Measurements from ENCODE around the gene ALDOA. TPM values are rescaled to one million over a fixed set of nuclear protein-coding genes. Genes with fewer than 3 reads are reported as not detected.

The ALDOA gene
- total and polyA plus RNA-seq, 10 of the 15 experiments (the other 5 are each of a cell fraction or from before 2014, with no cell fraction given), result 218 to 2,339 (median 1,095) TPM

DNA sequence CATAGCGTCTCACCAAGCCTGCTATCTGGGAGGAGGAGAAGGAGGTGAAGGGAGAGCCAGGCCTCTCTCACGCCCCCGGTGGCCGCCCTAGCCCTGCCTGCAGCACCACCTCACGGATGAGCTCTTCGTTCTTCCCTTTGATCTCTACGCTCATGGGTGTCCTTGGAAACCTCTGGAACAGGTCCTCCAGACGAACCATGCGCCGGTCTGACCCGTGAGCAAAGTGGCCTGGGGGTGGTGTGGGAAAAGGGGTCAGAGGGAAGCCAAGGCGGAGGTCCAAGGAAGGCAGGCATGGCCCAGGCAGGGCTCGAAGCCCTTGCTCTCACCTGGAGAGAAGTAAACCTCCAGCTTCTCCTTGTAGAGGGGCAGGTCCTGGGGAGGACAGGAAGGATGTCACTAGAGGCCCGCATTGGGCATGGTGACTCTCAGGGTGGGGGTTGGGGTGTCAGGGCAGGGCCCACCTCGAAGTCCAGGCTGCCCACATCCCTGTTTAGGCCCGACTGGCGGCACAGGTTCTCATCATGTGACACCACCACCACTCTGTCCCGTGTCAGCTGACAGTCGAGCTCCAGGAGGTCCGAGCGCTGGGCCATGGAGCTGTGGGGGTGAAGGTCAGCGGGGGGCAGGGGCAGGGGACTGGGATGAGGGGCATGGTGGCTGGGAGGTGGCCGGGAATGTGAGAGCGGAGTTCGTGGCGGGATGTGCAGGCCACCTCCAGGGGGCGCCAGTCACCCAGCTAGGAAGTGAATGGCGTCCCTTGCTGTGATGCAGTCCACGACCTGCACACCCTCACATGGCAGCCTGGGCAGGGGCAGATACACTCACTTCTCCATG is 46.9 kb downstream of the ALDOA start (continued):
- TF ChIP-seq MLLT1 (IDR thresholded peaks at IDR 0.05) (no peak), MXI1 (IDR thresholded peaks at IDR 0.05; ENCODE audit: low read depth, low read length) (no peak), EED (IDR thresholded peaks at IDR 0.05; ENCODE audit: low read depth) (peak; percentile 34; the same call in 1 of the 2 replicates), ZNF622 (IDR thresholded peaks at IDR 0.05) (no peak), ZBTB33 (IDR thresholded peaks at IDR 0.05) (peak; percentile 97), CREM (IDR thresholded peaks at IDR 0.05; ENCODE audit: low read depth) (no peak), IRF4 (IDR thresholded peaks at IDR 0.05; ENCODE audit: low read depth, low read length) (no peak), ZBED1 (IDR thresholded peaks at IDR 0.05; ENCODE audit: borderline replicate concordance) (no peak), HDGF (IDR thresholded peaks at IDR 0.05) (no peak), RAD51 (IDR thresholded peaks at IDR 0.05) (no peak), EP300 (IDR thresholded peaks at IDR 0.05; ENCODE audit: borderline replicate concordance in 1 of 2, control insufficient read depth in 1 of 2, low read depth in 2 of 2, low read length in 2 of 2) (no peak), FOXM1 (IDR thresholded peaks at IDR 0.05; ENCODE audit: low read depth, low read length) (no peak), TARDBP (IDR thresholded peaks at IDR 0.05; ENCODE audit: borderline replicate concordance) (no peak), TCF7 (IDR thresholded peaks at IDR 0.05; ENCODE audit: borderline replicate concordance) (no peak), ZNF592 (IDR thresholded peaks at IDR 0.05) (no peak), RAD21 (IDR thresholded peaks at IDR 0.05; ENCODE audit: insufficient read depth, low read depth, low read length) (peak; percentile 61), CHD1 (IDR thresholded peaks at IDR 0.05; ENCODE audit: low read depth, low read length) (no peak), YBX1 (IDR thresholded peaks at IDR 0.05) (no peak)
- TF ChIP-seq, protein P1, sequence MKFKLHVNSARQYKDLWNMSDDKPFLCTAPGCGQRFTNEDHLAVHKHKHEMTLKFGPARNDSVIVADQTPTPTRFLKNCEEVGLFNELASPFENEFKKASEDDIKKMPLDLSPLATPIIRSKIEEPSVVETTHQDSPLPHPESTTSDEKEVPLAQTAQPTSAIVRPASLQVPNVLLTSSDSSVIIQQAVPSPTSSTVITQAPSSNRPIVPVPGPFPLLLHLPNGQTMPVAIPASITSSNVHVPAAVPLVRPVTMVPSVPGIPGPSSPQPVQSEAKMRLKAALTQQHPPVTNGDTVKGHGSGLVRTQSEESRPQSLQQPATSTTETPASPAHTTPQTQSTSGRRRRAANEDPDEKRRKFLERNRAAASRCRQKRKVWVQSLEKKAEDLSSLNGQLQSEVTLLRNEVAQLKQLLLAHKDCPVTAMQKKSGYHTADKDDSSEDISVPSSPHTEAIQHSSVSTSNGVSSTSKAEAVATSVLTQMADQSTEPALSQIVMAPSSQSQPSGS (IDR thresholded peaks at IDR 0.05; ENCODE audit: low read length), result no peak

Measured in GM12878 (cell line).